GM12878 (cell line): ENCODE results near the gene TSFM. TPM values are rescaled to one million over a fixed set of nuclear protein-coding genes. Genes with fewer than 3 reads are reported as not detected.

Experiments
- ATAC-seq: fragments of 200-7000 bp; cut with Tn5 transposase; 3 replicates; pipeline ENCODE4 v1.9.1; 2020; ENCODE audit warnings: mild to moderate bottlenecking, moderate library complexity
- Bru-seq: library from RNA; stranded (reverse); fragments of 400-500 nt; gene quantifications from one replicate; lab custom pipeline; 2021; lab: Mats Ljungman, UMichigan
- BruChase-seq, 2 experiments: library from RNA; stranded (reverse); fragments of 400-500 nt; gene quantifications; one replicate each; lab custom pipeline; 2021; lab: Mats Ljungman, UMichigan
- BruUV-seq: library from RNA; stranded (reverse); fragments of 400-500 nt; replicated peaks from 2 replicates; lab custom pipeline; 2021; lab: Mats Ljungman, UMichigan
- CTCF ChIA-PET: fragments of 300-600 bp; sonication (Branson Sonifier 250); formaldehyde crosslinking; extraction: SDS; loops from one replicate; lab custom pipeline; 2021; ENCODE audit warnings: inconsistent platforms; lab: Yijun Ruan, JAX
- POLR2A ChIA-PET: fragments of 350-600 bp; formaldehyde crosslinking; extraction: SDS; loops from one replicate; lab custom pipeline; 2021; ENCODE audit warnings: inconsistent platforms; lab: Charles Lee
- RAD21 ChIA-PET: fragments of 300-600 bp; sonication (Branson Sonifier 250); formaldehyde crosslinking; loops from one replicate; lab custom pipeline; 2023; ENCODE audit warnings: antibody characterized with exemption; ENCODE audit not compliant: unreplicated experiment; lab: Charles Lee
- SMC1A ChIA-PET: fragments of 300-600 bp; sonication (Branson Sonifier 250); formaldehyde crosslinking; loops from one replicate; lab custom pipeline; 2023; ENCODE audit not compliant: unreplicated experiment, uncharacterized antibody; lab: Charles Lee
- DNase-seq: peaks from one replicate; pipeline ENCODE4 v3.0.0-alpha.2; 2011; ENCODE audit warnings: low read depth, low spot score
- FAIRE-seq: peaks from 3 replicates; lab custom pipeline; 2011; peaks lifted over from hg19 to GRCh38; lab: Jason Lieb, UNC
- H2AFZ ChIP-seq: 2 replicates; pipeline ENCODE4 v1.6.0; 2011; ENCODE audit warnings: low read depth, low read length, control low read depth; ENCODE audit not compliant: control insufficient read depth
- H3K27ac ChIP-seq: 2 replicates; pipeline ENCODE4 v1.5.1; 2011; ENCODE audit warnings: control low read depth; ENCODE audit not compliant: control insufficient read depth, insufficient read depth
- H3K27me3 ChIP-seq, 2 experiments: replicated peaks in 1 of 2; 2 replicates each; pipeline versions ENCODE4 v1.6.0 to v1.6.1; 2011; ENCODE audit warnings: low read length in 1 of 2; ENCODE audit not compliant: control insufficient read depth in 2 of 2, insufficient read depth in 2 of 2
- H3K36me3 ChIP-seq, 2 experiments: 2 replicates each; pipeline ENCODE4 v1.5.1; 2011; ENCODE audit warnings: low read length in 1 of 2; ENCODE audit not compliant: control insufficient read depth in 2 of 2, insufficient read depth in 2 of 2
- H3K4me1 ChIP-seq: 2 replicates; pipeline ENCODE4 v1.6.1; 2011; ENCODE audit warnings: mild to moderate bottlenecking, low read length, moderate library complexity, mixed read lengths; ENCODE audit not compliant: control insufficient read depth, insufficient read depth
- H3K4me2 ChIP-seq: 2 replicates; pipeline ENCODE4 v1.6.0; 2011; ENCODE audit warnings: control low read depth; ENCODE audit not compliant: control insufficient read depth, insufficient read depth
- H3K4me3 ChIP-seq: fragments of 200-600 bp; sonication (generic); 2 replicates; pipeline ENCODE4 v1.5.1; 2016
- H3K79me2 ChIP-seq: 2 replicates; pipeline ENCODE4 v1.6.0; 2011; ENCODE audit warnings: low read length; ENCODE audit not compliant: control insufficient read depth, insufficient read depth
- H3K9ac ChIP-seq: 2 replicates; pipeline ENCODE4 v1.8.0; 2011; ENCODE audit warnings: low read length, control low read depth, mixed read lengths; ENCODE audit not compliant: control insufficient read depth, insufficient read depth
- H3K9me3 ChIP-seq: replicated peaks from 3 replicates; pipeline ENCODE4 v1.5.1; 2011; ENCODE audit warnings: mild to moderate bottlenecking, low read length; ENCODE audit not compliant: control insufficient read depth, insufficient read depth
- H4K20me1 ChIP-seq: 2 replicates; pipeline ENCODE4 v1.6.0; 2011; ENCODE audit not compliant: control insufficient read depth, insufficient read depth
- CHD1 ChIP-seq: IDR thresholded peaks from 2 replicates; pipeline ENCODE4 v1.6.1; 2012; ENCODE audit warnings: low read depth, low read length, improper control_type of control experiment
- CHD4 ChIP-seq: fragments of 200-600 bp; sonication (generic); IDR thresholded peaks from 2 replicates; pipeline ENCODE4 v1.6.1; 2016; ENCODE audit warnings: mild to moderate bottlenecking
- ETV6 ChIP-seq, 2 experiments: fragments of 450-650 bp in 1 of 2; IDR thresholded peaks in 1 of 2; conservative IDR thresholded peaks in 1 of 2; 2 replicates each; pipeline ENCODE4 v1.6.1; 2014; ENCODE audit warnings: antibody characterized with exemption in 1 of 2, borderline replicate concordance in 1 of 2, low read depth in 1 of 2, mild to moderate bottlenecking in 1 of 2, moderate library complexity in 1 of 2
- MEF2A ChIP-seq: IDR thresholded peaks from 2 replicates; pipeline ENCODE4 v1.6.1; 2011; ENCODE audit warnings: low read depth, mild to moderate bottlenecking, low read length, moderate library complexity; ENCODE audit not compliant: insufficient read depth
- RBBP5 ChIP-seq: fragments of 200-600 bp; sonication (generic); conservative IDR thresholded peaks from 2 replicates; pipeline ENCODE4 v1.6.1; 2016
- SMC3 ChIP-seq: IDR thresholded peaks from 2 replicates; pipeline ENCODE4 v1.6.1; 2011; ENCODE audit warnings: low read length, improper control_type of control experiment, borderline replicate concordance
- WGBS: methylation state at CpG from one replicate; pipeline ENCODE4 v1.1.6; 2016; ENCODE audit warnings: low lambda C conversion rate; ENCODE audit not compliant: insufficient replicate concordance, insufficient coverage; ENCODE audit errors: missing lambda C conversion rate; 5-methylcytosine and 5-hydroxymethylcytosine counted together
- in situ Hi-C: fragments of 300-500 bp; cut with MboI; formaldehyde crosslinking; loops from 9 replicates; pipeline ENCODE4 v1.14.3; 2018; ENCODE audit warnings: mixed read lengths
- intact Hi-C: fragments of 100-400 bp; cut with micrococcal nuclease; formaldehyde crosslinking; loops from one replicate; pipeline ENCODE4 v1.14.2; 2022; ENCODE audit not compliant: unreplicated experiment
- long read RNA-seq, 2 experiments: library from polyadenylated mRNA; unstranded; transcript quantifications; one replicate each; pipeline ENCODE4 v2.0.0, GENCODE V29; 2019 to 2020
- polyA minus RNA-seq, 3 experiments: library from RNA; depleted of rRNA, polyadenylated mRNA; stranded (reverse); fragments of >200 nt; gene quantifications; 2 replicates each; pipeline ENCODE4 v1.2.3, GENCODE V29; 2011
- polyA plus RNA-seq, 11 experiments: library from polyadenylated mRNA; depleted of rRNA in 4 of 11; unstranded in 6 of 11; stranded (reverse) in 5 of 11; fragments of >200 nt; fragmentation: Nextera tagmentation in 4 of 11; fragmentation: Illumina TruSeq in 1 of 11; extraction: Ambion mirVana in 4 of 11; extraction: Trizol in 1 of 11; gene quantifications; 1 replicate in 1 of 11; 2 replicates in 10 of 11; pipeline versions ENCODE4 v1.2.1 to v1.2.3, GENCODE V29; 2011 to 2016; ENCODE audit warnings: inconsistent platforms in 2 of 11, missing spikeins in 2 of 11, low read depth in 1 of 11
- total RNA-seq, 4 experiments: library from RNA; depleted of rRNA in 3 of 4; stranded (reverse); fragments of >200 nt in 3 of 4; fragmentation: Illumina TruSeq in 1 of 4; extraction: Trizol in 1 of 4; gene quantifications; 2 replicates each; pipeline versions ENCODE4 v1.2.1 to v1.2.3, GENCODE V29; 2013 to 2021
- TF ChIP-seq, protein P1 (sequence below): fragments of 150-350 bp; IDR thresholded peaks from 2 replicates; pipeline ENCODE4 v1.6.1; 2016; ENCODE audit warnings: low read depth, low read length
- TF ChIP-seq, protein P2 (sequence below): fragments of 450-650 bp; conservative IDR thresholded peaks from 2 replicates; pipeline ENCODE4 v1.6.1; 2017; ENCODE audit warnings: mild to moderate bottlenecking, moderate library complexity

Gene TSFM
- 13.6 and 15.4 TPM in 2 replicates for total RNA-seq (2013; cell fraction: nucleolus; rRNA removed)
- total RNA-seq (2014; rRNA removed): 35.2 and 36.7 TPM in 2 replicates
- 35.1 and 38.9 TPM in 2 replicates for total RNA-seq (2014; rRNA removed; fragmentation: Illumina TruSeq; extraction: Trizol)
- 47.0 and 51.6 TPM in 2 replicates for total RNA-seq (2021)
- polyA plus RNA-seq (2011; ENCODE audit: low read depth): 14.3 TPM
- polyA plus RNA-seq (2011; rRNA removed): 36.8 and 40.8 TPM in 2 replicates
- 27.3 and 32.5 TPM in 2 replicates for polyA plus RNA-seq (2011; cell fraction: cytosol; rRNA removed)
- 15.2 and 19.4 TPM in 2 replicates for polyA plus RNA-seq (2011; cell fraction: nucleus; rRNA removed)
- polyA plus RNA-seq (2012): 28.8 and 29.7 TPM in 2 replicates
- polyA plus RNA-seq (2014; fragmentation: Illumina TruSeq; extraction: Trizol): 44.2 and 45.7 TPM in 2 replicates
- 100 to 1,000 TPM; 113 to 132 TPM for polyA plus RNA-seq (2014; fragmentation: Nextera tagmentation; extraction: Ambion mirVana)
- polyA plus RNA-seq (2014; rRNA removed): 43.0 and 46.7 TPM in 2 replicates
- 10 to 100 TPM; 96.6 to 96.8 TPM for polyA plus RNA-seq (2016; fragmentation: Nextera tagmentation; extraction: Ambion mirVana)
- 7.5 and 12.4 TPM in 2 replicates for polyA minus RNA-seq (2011; rRNA and poly(A)+ RNA removed)
- 6.7 and 9.7 TPM in 2 replicates for polyA minus RNA-seq (2011; cell fraction: cytosol; rRNA and poly(A)+ RNA removed)
- polyA minus RNA-seq (2011; cell fraction: nucleus; rRNA and poly(A)+ RNA removed): 4.4 and 8.9 TPM in 2 replicates
- percentile 79 among the genes with signal in this experiment for Bru-seq, nascent RNA
- percentile 77 among the genes with signal in this experiment for BruChase-seq, experiment 1, labeled RNA remaining after a 6-hour chase
- BruChase-seq, experiment 2, labeled RNA remaining after a 2-hour chase: percentile 80 among the genes with signal in this experiment
- long read RNA-seq, experiment 1, transcript TSFM-204 (6 exons, 2,192 nt): major isoform, 64 of 73 reads
- long read RNA-seq, experiment 1, partial matches to known transcripts: 2 of 73 reads
- long read RNA-seq, experiment 1, other reads (novel, unspliced or antisense): 6 of 73 reads
- long read RNA-seq, experiment 2, transcript TSFM-204 (6 exons, 2,192 nt): major isoform, 269 of 306 reads
- long read RNA-seq, experiment 2, transcript TSFM-208 (6 exons, 651 nt): minor isoform, 5 of 306 reads
- long read RNA-seq, experiment 2, partial matches to known transcripts: 4 of 306 reads
- long read RNA-seq, experiment 2, other reads (novel, unspliced or antisense): 21 of 306 reads

DNA sequence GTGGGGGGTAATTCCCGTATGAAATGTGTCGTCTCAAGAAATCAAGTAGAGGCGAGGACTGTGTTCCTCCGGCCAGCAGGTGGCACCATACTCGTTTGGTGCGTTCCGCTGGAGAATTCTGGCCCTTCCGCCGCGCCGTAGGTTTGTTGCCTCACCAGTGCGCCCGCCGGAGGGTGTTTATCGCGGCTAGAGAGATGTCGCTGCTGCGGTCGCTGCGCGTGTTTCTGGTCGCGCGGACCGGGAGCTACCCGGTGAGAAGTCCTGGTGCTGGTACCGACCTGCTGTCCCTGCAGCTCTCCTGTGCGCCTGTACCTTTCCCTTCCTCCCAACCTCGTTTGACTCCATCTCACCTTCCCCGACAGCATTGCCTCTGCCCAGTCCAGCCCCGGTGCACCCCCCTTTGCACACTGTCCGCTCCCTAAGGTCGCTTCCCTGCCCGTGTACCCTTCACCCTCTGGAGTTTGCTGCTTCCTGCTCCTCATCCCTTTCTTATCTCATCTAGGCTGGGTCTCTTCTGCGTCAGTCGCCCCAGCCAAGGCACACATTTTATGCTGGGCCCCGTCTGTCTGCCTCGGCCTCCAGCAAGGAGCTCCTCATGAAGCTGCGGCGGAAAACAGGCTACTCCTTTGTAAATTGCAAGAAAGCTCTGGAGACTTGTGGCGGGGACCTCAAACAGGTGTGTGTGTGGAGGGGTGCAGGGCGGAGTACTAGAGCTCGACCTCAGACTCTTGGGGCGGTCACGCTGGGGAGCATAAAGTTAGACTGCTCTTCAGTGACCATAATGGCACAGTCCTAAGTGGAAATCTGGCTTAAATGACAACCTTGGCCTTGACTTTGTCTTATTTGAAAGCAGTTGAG is at the start of gene TSFM:
Gene TSFM, plus strand, starts transcription at position 180 of the 858 bp plus-strand sequence. Its CDS starts 15 bp downstream, at position 195.
- no peaks in the 10 kb centered on the region for H3K27me3 ChIP-seq
- peaks cover 0 to 14% of the 10 kb centered on the region in 2 experiments; a peak in 3 of 4 replicates for H3K36me3 ChIP-seq
- peak; percentile 68 for DNase-seq
- peak within 1 kb of the TSS; percentile 91 for H3K9ac ChIP-seq
- WGBS: under 1% methylated on average over 45 of the region's 45 CpGs
- H3K9me3 ChIP-seq: no peaks in the 10 kb centered on the region
- in situ Hi-C loops (no loop called here), intact Hi-C loops (loop anchor here (1.0 kb wide), 1 partner anchor 122 kb away; no protein-coding TSS in a partner anchor)
- ATAC-seq: peak; percentile 96
- peaks cover 15% of the 10 kb centered on the region for H3K79me2 ChIP-seq
- peak; percentile 99 for FAIRE-seq
- H3K4me2 ChIP-seq: peak within 1 kb of the TSS; percentile 89
- H3K4me3 ChIP-seq: peak within 1 kb of the TSS; percentile 98
- H2AFZ ChIP-seq: peak within 1 kb of the TSS; percentile 75
- RAD21 ChIA-PET: interaction anchor here (0.6 to 1.4 kb wide), 5 partner anchors 26 to 325 kb away, joined by 3 to 5 read pairs (median 3); no protein-coding TSS in a partner anchor
- H4K20me1 ChIP-seq: no peaks in the 10 kb centered on the region
- SMC1A ChIA-PET: interaction anchor here (0.6 to 2.3 kb wide), 6 partner anchors 17 to 114 kb away, joined by 3 to 6 read pairs (median 5); no protein-coding TSS in a partner anchor
- POLR2A ChIA-PET: interaction anchor here (0.5 to 1.5 kb wide), 6 partner anchors 10 to 161 kb away, joined by 3 to 11 read pairs (median 3); partner anchors contain the start of genes EEF1AKMT3 and METTL1
- BruUV-seq: no TSS peak
- CTCF ChIA-PET: interaction anchor here (0.7 to 2.7 kb wide), 18 partner anchors 9 to 175 kb away, joined by 3 to 12 read pairs (median 5); partner anchors contain the start of genes EEF1AKMT3 and METTL1
- H3K4me1 ChIP-seq: peaks cover 8% of the 10 kb centered on the region; the same call in 1 of the 2 replicates
- H3K27ac ChIP-seq: peak within 1 kb of the TSS; percentile 61
- TF ChIP-seq, protein P1, sequence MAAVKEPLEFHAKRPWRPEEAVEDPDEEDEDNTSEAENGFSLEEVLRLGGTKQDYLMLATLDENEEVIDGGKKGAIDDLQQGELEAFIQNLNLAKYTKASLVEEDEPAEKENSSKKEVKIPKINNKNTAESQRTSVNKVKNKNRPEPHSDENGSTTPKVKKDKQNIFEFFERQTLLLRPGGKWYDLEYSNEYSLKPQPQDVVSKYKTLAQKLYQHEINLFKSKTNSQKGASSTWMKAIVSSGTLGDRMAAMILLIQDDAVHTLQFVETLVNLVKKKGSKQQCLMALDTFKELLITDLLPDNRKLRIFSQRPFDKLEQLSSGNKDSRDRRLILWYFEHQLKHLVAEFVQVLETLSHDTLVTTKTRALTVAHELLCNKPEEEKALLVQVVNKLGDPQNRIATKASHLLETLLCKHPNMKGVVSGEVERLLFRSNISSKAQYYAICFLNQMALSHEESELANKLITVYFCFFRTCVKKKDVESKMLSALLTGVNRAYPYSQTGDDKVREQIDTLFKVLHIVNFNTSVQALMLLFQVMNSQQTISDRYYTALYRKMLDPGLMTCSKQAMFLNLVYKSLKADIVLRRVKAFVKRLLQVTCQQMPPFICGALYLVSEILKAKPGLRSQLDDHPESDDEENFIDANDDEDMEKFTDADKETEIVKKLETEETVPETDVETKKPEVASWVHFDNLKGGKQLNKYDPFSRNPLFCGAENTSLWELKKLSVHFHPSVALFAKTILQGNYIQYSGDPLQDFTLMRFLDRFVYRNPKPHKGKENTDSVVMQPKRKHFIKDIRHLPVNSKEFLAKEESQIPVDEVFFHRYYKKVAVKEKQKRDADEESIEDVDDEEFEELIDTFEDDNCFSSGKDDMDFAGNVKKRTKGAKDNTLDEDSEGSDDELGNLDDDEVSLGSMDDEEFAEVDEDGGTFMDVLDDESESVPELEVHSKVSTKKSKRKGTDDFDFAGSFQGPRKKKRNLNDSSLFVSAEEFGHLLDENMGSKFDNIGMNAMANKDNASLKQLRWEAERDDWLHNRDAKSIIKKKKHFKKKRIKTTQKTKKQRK: no peak; the same call in 1 of the 2 replicates
- peak; percentile 75; the same call in 1 of the 2 replicates for TF ChIP-seq MEF2A
- TF ChIP-seq, protein P2, sequence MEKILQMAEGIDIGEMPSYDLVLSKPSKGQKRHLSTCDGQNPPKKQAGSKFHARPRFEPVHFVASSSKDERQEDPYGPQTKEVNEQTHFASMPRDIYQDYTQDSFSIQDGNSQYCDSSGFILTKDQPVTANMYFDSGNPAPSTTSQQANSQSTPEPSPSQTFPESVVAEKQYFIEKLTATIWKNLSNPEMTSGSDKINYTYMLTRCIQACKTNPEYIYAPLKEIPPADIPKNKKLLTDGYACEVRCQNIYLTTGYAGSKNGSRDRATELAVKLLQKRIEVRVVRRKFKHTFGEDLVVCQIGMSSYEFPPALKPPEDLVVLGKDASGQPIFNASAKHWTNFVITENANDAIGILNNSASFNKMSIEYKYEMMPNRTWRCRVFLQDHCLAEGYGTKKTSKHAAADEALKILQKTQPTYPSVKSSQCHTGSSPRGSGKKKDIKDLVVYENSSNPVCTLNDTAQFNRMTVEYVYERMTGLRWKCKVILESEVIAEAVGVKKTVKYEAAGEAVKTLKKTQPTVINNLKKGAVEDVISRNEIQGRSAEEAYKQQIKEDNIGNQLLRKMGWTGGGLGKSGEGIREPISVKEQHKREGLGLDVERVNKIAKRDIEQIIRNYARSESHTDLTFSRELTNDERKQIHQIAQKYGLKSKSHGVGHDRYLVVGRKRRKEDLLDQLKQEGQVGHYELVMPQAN: peak; percentile 88
- TF ChIP-seq ETV6 (conservative IDR thresholded peaks at IDR 0.05 in 1 of 2, IDR thresholded peaks at IDR 0.05 in 1 of 2; ENCODE audit: borderline replicate concordance in 1 of 2, low read depth in 1 of 2): no peak
- no peak for TF ChIP-seq CHD4
- TF ChIP-seq RBBP5: no peak
- no peak for TF ChIP-seq CHD1
- peak; percentile 45; the same call in 1 of the 2 replicates for TF ChIP-seq SMC3
